SK-N-SH (cell line): ENCODE measurements around the gene CDH23. TPM values are rescaled to one million over a fixed set of nuclear protein-coding genes. Genes with fewer than 3 reads are reported as not detected.

ENCODE experiments used
- CTCF ChIA-PET: fragments of 300-600, 350-600 bp; formaldehyde crosslinking; extraction: SDS; loops from one replicate; lab custom pipeline; 2021; lab: Yijun Ruan, JAX
- POLR2A ChIA-PET: fragments of 350-600 bp; sonication (Branson Sonifier 250); formaldehyde crosslinking; extraction: SDS; loops from one replicate; lab custom pipeline; 2020; ENCODE audit warnings: antibody characterized with exemption, inconsistent platforms; lab: Yijun Ruan, JAX
- DNase-seq: peaks from one replicate; pipeline ENCODE4 v3.0.0; 2012
- H2AFZ ChIP-seq: fragments of 200-600 bp; sonication (generic); 2 replicates; pipeline ENCODE4 v1.8.1; 2016; ENCODE audit warnings: antibody characterized with exemption, mild to moderate bottlenecking, low read depth
- H3F3A ChIP-seq: fragments of 200-600 bp; sonication (generic); replicated peaks from 2 replicates; pipeline ENCODE3; 2016; ENCODE audit warnings: antibody characterized with exemption, mild to moderate bottlenecking; ENCODE audit not compliant: insufficient read depth
- H3K27ac ChIP-seq, 2 experiments: fragments of 200-500 bp in 1 of 2; fragments of 200-600 bp in 1 of 2; sonication (Bioruptor generic) in 1 of 2; sonication (generic), shearing (Covaris generic) in 1 of 2; 2 replicates each; pipeline versions ENCODE4 v1.5.1 to v1.6.1; 2014 to 2016; ENCODE audit warnings: low read depth in 2 of 2, inconsistent platforms in 1 of 2, low read length in 1 of 2, mild to moderate bottlenecking in 1 of 2, mixed read lengths in 1 of 2
- H3K27me3 ChIP-seq: fragments of 200-600 bp; sonication (generic), shearing (Covaris generic); 2 replicates; pipeline ENCODE4 v1.6.1; 2016; ENCODE audit warnings: mixed run types; ENCODE audit not compliant: insufficient read depth
- H3K36me3 ChIP-seq, 2 experiments: fragments of 200-500 bp in 1 of 2; fragments of 200-600 bp in 1 of 2; sonication (Bioruptor generic) in 1 of 2; sonication (generic) in 1 of 2; replicated peaks in 1 of 2; 2 replicates each; pipeline versions ENCODE3 to v1.5.1; 2014 to 2016; ENCODE audit warnings: low read length in 1 of 2, mild to moderate bottlenecking in 1 of 2; ENCODE audit not compliant: insufficient read depth in 2 of 2, control insufficient read depth in 1 of 2
- H3K4me1 ChIP-seq, 2 experiments: fragments of 200-500 bp in 1 of 2; fragments of 200-600 bp in 1 of 2; sonication (Bioruptor generic) in 1 of 2; sonication (generic), shearing (Covaris generic) in 1 of 2; 2 replicates each; pipeline versions ENCODE4 v1.5.1 to v1.6.1; 2014 to 2016; ENCODE audit warnings: low read depth in 1 of 2, low read length in 1 of 2, mixed run types in 1 of 2; ENCODE audit not compliant: insufficient read depth in 2 of 2, control insufficient read depth in 1 of 2
- H3K4me2 ChIP-seq: fragments of 200-600 bp; sonication (generic), shearing (Covaris generic); 2 replicates; pipeline ENCODE4 v1.6.1; 2017; ENCODE audit warnings: mixed run types
- H3K4me3 ChIP-seq, 2 experiments: fragments of 200-500 bp in 1 of 2; fragments of 200-600 bp in 1 of 2; sonication (Bioruptor generic) in 1 of 2; sonication (generic), shearing (Covaris generic) in 1 of 2; 2 replicates each; pipeline versions ENCODE4 v1.5.1 to v1.8.1; 2014 to 2016; ENCODE audit warnings: low read depth in 2 of 2, inconsistent platforms in 1 of 2, low read length in 1 of 2, mild to moderate bottlenecking in 1 of 2, mixed read lengths in 1 of 2, moderate library complexity in 1 of 2
- H3K79me2 ChIP-seq: fragments of 200-600 bp; sonication (generic); 2 replicates; pipeline ENCODE4 v1.8.1; 2017; ENCODE audit warnings: mild to moderate bottlenecking; ENCODE audit not compliant: insufficient read depth
- H3K9ac ChIP-seq: fragments of 200-600 bp; sonication (generic); 2 replicates; pipeline ENCODE4 v1.6.1; 2017; ENCODE audit warnings: mixed run types
- H3K9me2 ChIP-seq: fragments of 200-600 bp; sonication (generic); 2 replicates; pipeline ENCODE4 v1.6.1; 2017; ENCODE audit warnings: mixed run types
- H3K9me3 ChIP-seq: fragments of 200-600 bp; sonication (generic); 2 replicates; pipeline ENCODE4 v1.6.1; 2017; ENCODE audit warnings: mixed run types, mild to moderate bottlenecking, moderate library complexity
- H4K20me1 ChIP-seq: fragments of 200-600 bp; sonication (generic); 2 replicates; pipeline ENCODE4 v1.6.1; 2017; ENCODE audit warnings: mild to moderate bottlenecking, mixed run types; ENCODE audit not compliant: insufficient read depth
- CHD2 ChIP-seq: fragments of 150-350 bp; IDR thresholded peaks from 2 replicates; pipeline ENCODE4 v1.6.1; 2018; ENCODE audit warnings: low read length; ENCODE audit not compliant: partially characterized antibody
- CTCF ChIP-seq: fragments of 200-600 bp; sonication (generic); IDR thresholded peaks from 2 replicates; pipeline ENCODE4 v1.6.1; 2017; ENCODE audit warnings: antibody characterized with exemption, mild to moderate bottlenecking, moderate library complexity
- EP300 ChIP-seq, 2 experiments: IDR thresholded peaks; 2 replicates each; pipeline versions ENCODE4 v1.4.0 to v1.6.1; 2012; ENCODE audit warnings: borderline replicate concordance in 1 of 2, low read depth in 1 of 2, low read length in 1 of 2
- EZH2phosphoT487 ChIP-seq: fragments of 200-600 bp; sonication (generic); IDR thresholded peaks from 2 replicates; pipeline ENCODE4 v1.6.1; 2017; ENCODE audit warnings: low read depth, mixed run types, mild to moderate bottlenecking, antibody characterized with exemption, moderate library complexity, borderline replicate concordance
- FOXJ3 ChIP-seq: sonication (generic); formaldehyde crosslinking; IDR thresholded peaks from 2 replicates; pipeline ENCODE4 v1.5.1; 2020; ENCODE audit warnings: mild to moderate bottlenecking, missing genetic modification reagents
- FOXM1 ChIP-seq: IDR thresholded peaks from 2 replicates; pipeline ENCODE4 v1.4.0; 2012; ENCODE audit warnings: low read depth, mild to moderate bottlenecking
- GATA2 ChIP-seq: sonication (generic); formaldehyde crosslinking; IDR thresholded peaks from 2 replicates; pipeline ENCODE4 v1.5.0; 2020; ENCODE audit warnings: mild to moderate bottlenecking, missing genetic modification reagents
- IRF3 ChIP-seq: fragments of 150-350 bp; IDR thresholded peaks from 2 replicates; pipeline ENCODE4 v1.6.1; 2016; ENCODE audit warnings: mild to moderate bottlenecking, low read depth, low read length
- MXI1 ChIP-seq: IDR thresholded peaks from 2 replicates; pipeline ENCODE4 v1.6.1; 2012; ENCODE audit warnings: mild to moderate bottlenecking, low read depth, low read length, improper control_type of control experiment
- PBX3 ChIP-seq: IDR thresholded peaks from 2 replicates; pipeline ENCODE4; 2012
- RAD21 ChIP-seq: IDR thresholded peaks from 2 replicates; pipeline ENCODE4 v1.6.1; 2012; ENCODE audit warnings: mild to moderate bottlenecking, low read length
- RFX5 ChIP-seq: IDR thresholded peaks from 2 replicates; pipeline ENCODE4 v1.6.1; 2012; ENCODE audit warnings: mild to moderate bottlenecking, improper control_type of control experiment, low read length
- SMC3 ChIP-seq: IDR thresholded peaks from 2 replicates; pipeline ENCODE4 v1.6.1; 2012; ENCODE audit warnings: low read depth, low read length, improper control_type of control experiment
- WGBS: methylation state at CpG from one replicate; pipeline ENCODE4 v1.1.6; 2017; ENCODE audit warnings: low lambda C conversion rate; 5-methylcytosine and 5-hydroxymethylcytosine counted together
- polyA plus RNA-seq, 3 experiments: library from polyadenylated mRNA; depleted of rRNA; stranded (reverse); fragments of >200 nt; gene quantifications; 2 replicates each; pipeline ENCODE4 v1.2.3, GENCODE V29; 2012

The CDH23 gene
- polyA plus RNA-seq, 1 of the 3 experiments (the other 2 are of a cell fraction), result 0.03 TPM

- Histone ChIP-seq H3K79me2 (no peaks in the 10 kb centered on the region), H3K36me3 (no peaks in the 10 kb centered on the region), H3F3A (no peaks in the 10 kb centered on the region), H3K9ac (no peak overlapping the region), H3K9me3 (0 out of 2 replicates have a peak, but pooled peaks cover 5% of the 10 kb centered on the region), H3K27me3 (no peaks in the 10 kb centered on the region; the same call in 1 of the 2 replicates), H3K9me2 (no peaks in the 10 kb centered on the region), H3K4me1 (no peaks in the 10 kb centered on the region), H3K4me3 (peak overlapping the region in 1 of 2 experiments; percentile 51; a peak in 1 of 4 replicates), H4K20me1 (no peaks in the 10 kb centered on the region), H3K4me2 (no peak overlapping the region), H2AFZ (no peak overlapping the region), H3K27ac (no peak overlapping the region)
- POLR2A ChIA-PET, result no interaction called here
- CTCF ChIA-PET, result interaction anchor here (0.7 to 5.2 kb wide), 18 partner anchors 9 to 222 kb away, joined by 3 to 30 read pairs (median 4); partner anchors contain the start of gene SLC29A3
- DNase-seq, result peak; percentile 64
- no peak for TF ChIP-seq RFX5
- peak; percentile 55 for TF ChIP-seq SMC3
- TF ChIP-seq GATA2, result no peak
- no peak for TF ChIP-seq FOXJ3
- TF ChIP-seq CTCF, result peak; percentile 54
- no peak for TF ChIP-seq EZH2phosphoT487
- peak; percentile 77 for TF ChIP-seq RAD21
- no peak for TF ChIP-seq IRF3
- TF ChIP-seq PBX3, result no peak
- TF ChIP-seq FOXM1, result no peak
- TF ChIP-seq EP300 (IDR thresholded peaks at IDR 0.05; ENCODE audit: borderline replicate concordance in 1 of 2, low read depth in 1 of 2, low read length in 1 of 2), result no peak
- no peak for TF ChIP-seq MXI1
- TF ChIP-seq CHD2, result no peak
- 52% methylated on average over 6 of the region's 6 CpGs for WGBS
Observed at GRCh38 chr10:71486484-71487114, 89.9 kb downstream of the CDH23 start.
